Measurements from ENCODE around the gene NT5DC1.
"Not testable (repeated sequence)": the region's sequence is repeated elsewhere in the genome, so short reads cannot be mapped to it uniquely, and the experiment has no call there.

The NT5DC1 gene

DNA sequence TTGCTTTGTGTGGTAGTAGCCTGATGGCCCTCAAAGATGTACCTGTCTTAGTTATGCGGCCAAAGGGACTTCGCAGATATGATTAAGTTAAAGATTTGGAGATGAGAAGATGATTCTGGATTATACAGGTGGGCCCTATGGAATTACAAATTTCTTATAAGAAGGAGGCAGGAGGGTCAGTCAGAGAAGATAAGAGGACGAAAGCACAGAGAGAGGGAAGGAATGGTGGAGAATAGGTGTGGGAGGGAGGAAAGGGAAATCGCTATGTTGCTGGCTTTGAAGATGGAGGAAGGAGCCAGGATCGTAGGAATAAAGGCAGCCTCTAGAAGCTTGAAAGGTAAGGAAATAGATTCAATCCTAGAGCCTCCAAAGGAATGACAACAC lies 180.3 kb downstream of the NT5DC1 start:
- DNase-seq = no peak

DNA sequence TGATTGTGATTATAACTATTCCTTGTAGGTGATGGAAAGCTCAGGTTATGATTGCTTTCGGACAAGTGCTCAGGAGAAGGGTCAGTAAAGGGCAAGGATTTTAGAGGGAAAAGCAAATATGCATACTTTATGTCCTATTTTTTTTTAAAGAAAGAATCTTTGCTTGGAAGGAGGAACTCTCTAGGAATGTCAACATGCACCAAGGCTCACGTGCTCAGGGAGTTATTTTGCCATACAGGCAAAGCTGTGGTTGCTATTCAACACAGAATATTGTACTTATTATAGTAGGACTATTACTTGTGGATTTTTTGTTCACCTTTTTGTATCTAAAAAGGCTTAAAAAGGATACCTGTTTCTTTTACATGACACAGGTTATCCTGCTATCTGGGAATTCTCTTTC lies 182.0 kb downstream of the NT5DC1 start:
- no peak for DNase-seq

DNA sequence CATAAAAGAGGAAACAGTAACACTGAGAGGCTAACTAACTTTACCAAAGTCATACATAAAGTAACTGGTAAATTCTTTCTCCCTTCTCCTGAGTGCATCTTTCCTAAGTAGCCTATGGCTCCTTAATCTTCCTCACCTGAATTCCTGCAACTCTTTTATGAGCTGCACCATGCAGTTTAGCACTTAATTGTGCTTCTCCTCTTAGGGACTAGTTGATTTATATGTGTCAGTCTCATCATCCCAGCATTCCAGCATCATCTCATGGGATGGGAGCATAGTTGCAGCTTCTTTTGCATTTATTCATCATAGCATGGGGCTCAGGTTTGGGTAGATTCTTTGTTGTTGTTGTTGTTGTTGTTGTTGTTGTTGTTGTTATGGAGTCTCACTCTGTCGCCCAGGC lies 182.5 kb downstream of the NT5DC1 start:
- no peak for DNase-seq

DNA sequence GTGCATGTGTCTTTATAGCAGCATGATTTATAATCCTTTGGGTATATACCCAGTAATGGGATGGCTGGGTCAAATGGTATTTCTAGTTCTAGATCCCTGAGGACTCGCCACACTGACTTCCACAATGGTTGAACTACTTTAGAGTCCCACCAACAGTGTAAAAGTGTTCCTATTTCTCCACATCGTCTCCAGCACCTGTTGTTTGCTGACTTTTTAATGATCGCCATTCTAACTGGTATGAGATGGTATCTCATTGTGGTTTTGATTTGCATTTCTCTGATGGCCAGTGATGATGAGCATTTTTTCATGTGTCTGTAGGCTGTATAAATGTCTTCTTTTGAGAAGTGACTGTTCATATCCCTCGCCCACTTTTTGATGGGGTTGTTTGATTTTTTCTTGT lies 184.3 kb downstream of the NT5DC1 start:
- DNase-seq = not testable (repeated sequence)

DNA sequence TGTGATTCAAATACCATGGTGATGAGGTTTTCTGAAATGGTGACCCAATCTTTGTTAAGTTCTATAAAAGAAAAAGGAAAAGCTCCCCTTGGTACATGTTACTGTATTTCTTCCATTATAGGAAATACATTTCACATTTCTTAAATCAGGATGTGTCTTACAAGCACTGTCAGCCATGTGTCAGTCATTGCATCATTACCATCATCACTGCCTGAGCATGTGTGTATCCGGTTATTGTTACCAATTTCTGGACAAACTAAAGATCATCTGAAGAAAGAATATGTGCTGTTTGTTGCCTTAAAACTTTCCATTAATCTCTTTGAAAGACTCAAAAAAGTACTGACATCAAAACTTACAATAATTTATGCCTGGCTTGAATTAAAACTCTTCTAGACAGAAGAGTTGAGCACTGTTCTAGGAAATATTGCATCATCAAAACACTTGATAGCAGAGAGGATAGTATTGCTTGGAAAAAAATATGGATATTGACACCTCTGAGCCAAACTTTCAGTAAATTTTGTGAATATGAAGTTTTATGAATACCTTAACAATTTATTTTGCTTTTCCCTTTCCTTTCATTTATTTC lies 186.2 kb downstream of the NT5DC1 start:
- no peak for DNase-seq

DNA sequence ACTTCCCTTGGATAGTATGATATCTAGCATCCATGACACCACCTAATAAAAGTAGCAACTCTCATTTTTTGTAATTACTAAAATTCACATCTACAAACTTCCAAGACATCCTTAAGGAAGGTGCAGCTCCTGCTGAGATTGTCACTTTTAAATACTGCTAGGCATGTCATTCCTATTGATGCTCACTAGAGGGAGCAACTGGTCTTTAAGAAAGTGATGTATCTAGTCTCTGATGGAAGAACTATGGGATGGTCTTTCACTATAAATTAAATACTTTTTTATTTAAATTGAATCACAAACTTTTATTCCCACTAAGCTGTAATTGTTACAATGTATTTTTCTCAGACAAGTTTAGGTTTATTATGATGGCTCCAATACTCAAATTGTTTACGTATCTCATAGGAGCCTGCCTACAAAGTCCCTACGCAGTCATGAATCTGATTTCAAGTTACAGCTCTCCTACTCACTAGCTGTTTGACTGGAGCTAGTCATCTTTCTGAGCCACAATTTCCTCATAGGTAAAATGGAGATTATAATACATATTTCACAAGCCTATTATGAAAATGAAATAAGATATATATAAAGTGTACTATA lies 187.1 kb downstream of the NT5DC1 start:
- no peak for DNase-seq

DNA sequence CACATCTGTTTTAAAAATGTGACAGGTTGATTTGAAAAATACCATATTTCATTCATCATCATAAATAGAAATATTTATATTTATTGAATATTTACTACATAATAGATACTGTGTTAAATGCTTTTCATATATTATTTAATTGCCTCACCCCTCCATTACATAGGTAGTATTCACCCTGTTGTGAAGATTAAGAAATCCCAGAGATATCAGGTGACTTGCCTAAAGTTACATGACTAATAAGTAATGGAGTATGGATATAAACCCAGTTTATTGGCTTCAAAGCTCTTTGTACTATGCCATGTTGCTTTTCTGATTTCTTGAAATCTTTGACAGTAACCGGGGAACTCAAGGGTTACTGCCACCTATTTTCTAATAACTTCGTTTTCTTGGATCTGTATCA lies 189.2 kb downstream of the NT5DC1 start:
- DNase-seq = no peak

DNA sequence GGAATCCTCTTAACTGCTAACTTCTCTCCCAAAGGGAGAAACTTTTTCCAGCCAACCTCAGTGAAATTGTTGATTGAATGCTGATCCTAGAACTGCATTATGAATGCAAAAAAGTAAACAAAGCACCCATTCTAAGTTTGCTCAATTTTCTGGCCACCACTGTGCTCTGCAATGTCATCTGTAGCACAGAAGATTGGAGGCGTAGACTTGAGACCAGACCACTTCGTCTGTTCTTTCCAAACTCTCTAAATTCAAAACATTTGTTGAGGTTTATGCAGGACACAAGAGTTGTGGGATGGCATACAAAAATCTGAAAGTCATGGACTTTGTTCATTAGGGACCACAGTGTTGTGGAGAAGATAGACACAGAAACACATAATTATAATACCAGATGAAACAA lies 190.1 kb downstream of the NT5DC1 start:
- no peak for DNase-seq

DNA sequence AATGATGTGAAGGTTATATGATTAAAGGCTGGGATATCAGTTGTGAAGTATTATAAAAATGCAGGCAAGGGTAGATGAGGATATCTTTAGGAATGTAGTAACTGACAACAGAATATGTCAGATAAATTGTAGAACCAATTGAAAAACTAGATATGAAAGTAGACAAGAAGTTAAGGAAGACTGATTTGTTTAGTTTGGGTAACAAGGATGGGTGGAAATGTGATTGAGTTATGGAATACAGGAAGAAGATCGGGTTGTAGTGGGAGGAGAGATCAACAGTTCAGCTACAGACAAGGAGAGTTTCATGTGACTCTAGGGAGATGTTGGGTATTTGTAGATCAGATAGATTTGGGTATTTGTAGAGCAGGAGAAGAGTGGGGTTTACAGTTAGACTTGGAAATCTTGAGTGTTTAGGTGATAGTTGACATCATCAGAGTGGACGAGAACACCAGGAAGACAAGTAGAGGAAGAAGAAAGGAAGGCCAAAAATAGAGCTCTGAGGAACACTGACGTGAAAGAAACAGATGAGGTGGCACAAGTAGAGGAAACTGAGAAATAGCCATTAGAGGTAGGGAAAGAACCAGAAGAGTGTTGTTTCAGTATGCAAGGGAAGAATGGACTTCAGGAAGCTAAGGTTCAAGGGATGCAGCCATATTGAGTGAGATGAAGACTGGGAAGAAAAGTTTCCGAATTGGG lies 191.2 kb downstream of the NT5DC1 start:
- DNase-seq = no peak

DNA sequence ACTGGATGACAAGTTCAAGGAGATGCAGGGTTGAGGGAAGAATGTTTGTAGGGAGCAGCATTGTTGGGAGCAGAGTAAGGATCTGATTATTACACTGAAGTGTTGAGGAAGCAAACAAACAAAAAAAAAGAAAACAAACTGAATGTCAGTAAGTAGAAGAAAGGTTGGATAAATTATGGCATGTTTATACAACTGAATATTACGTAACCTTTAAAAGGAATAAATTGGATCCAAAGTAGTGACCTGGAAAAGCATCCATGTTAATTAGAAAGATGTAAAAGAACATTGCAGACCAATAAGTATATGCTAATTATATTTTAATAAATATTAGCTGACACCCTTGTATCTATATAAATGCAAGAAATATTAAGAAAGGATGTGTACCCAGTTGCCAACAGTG lies 191.9 kb downstream of the NT5DC1 start:
- no peak for DNase-seq

DNA sequence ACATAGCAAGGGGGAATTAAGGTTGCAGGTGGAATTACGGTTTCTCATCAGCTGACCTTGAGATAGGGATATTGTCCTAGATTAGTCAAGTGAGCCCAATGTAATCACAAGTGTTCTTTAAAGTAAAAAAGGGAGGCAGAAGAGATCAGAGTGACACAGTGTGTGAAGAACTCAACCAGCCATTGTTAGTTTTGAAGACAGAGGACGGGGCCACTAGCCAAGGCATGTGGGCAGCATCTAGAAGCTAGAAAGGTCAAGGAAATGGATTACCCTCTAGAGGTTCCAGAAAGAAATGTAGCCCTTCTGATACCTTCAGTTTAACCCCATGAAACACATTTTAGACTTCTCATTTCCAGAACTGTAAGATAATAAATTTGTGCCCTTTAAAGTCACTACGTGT lies 197.6 kb downstream of the NT5DC1 start:
- no peak for DNase-seq

DNA sequence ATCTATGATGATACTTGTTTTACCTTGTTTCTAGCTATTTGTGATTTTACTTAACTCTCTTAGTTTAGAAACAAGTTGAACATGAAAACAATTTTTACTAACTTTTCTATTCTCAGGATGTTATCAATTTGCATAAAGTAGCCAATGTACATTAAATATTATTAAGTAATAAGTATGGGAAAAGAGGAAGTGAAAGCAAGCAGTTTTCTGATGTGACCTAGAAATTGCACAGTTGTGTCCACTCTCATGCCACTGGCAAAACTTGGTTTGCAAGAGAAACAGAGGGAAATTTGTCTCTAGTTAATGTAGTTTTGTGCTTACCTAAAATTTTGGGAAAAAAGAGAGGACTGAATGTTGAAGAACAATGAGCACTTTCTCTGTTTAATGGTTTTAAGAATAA lies 198.3 kb downstream of the NT5DC1 start:
- no peak for DNase-seq

Measured in DMS79 (cell line).